Neural cell (in vitro differentiated cells): ENCODE results near the gene TAS2R41. TPM values are rescaled to one million over a fixed set of nuclear protein-coding genes. Genes with fewer than 3 reads are reported as not detected.

Experiments
- H2AFZ ChIP-seq: fragments of 200-600, 300-800 bp; sonication (generic), shearing (Covaris generic); 2 replicates; pipeline ENCODE4 v1.6.0; 2014; ENCODE audit warnings: low read depth, mild to moderate bottlenecking, antibody characterized with exemption, low read length, moderate library complexity
- H3F3A ChIP-seq: fragments of 200-600 bp; shearing (Covaris generic); 2 replicates; pipeline ENCODE4 v1.6.1; 2016; ENCODE audit warnings: mild to moderate bottlenecking, moderate library complexity, mixed read lengths, antibody characterized with exemption, low read length; ENCODE audit not compliant: insufficient read depth, poor library complexity, severe bottlenecking
- H3K27ac ChIP-seq: fragments of 200-600, 300-800 bp; sonication (generic), shearing (Covaris generic); 2 replicates; pipeline ENCODE4 v1.5.1; 2014; ENCODE audit warnings: mild to moderate bottlenecking, low read length, moderate library complexity
- H3K27me3 ChIP-seq: fragments of 300-800, 200-600 bp; sonication (generic), shearing (Covaris generic); 2 replicates; pipeline ENCODE4 v1.6.0; 2014; ENCODE audit warnings: mild to moderate bottlenecking, low read depth, low read length, moderate library complexity; ENCODE audit not compliant: insufficient read depth
- H3K36me3 ChIP-seq: fragments of 300-800, 200-600 bp; sonication (generic), shearing (Covaris generic); 2 replicates; pipeline ENCODE4 v1.5.1; 2014; ENCODE audit warnings: mild to moderate bottlenecking, antibody characterized with exemption, low read length, moderate library complexity; ENCODE audit not compliant: insufficient read depth
- H3K4me2 ChIP-seq: fragments of 300-800, 200-600 bp; sonication (generic), shearing (Covaris generic); 2 replicates; pipeline ENCODE4 v1.6.0; 2014; ENCODE audit warnings: mild to moderate bottlenecking, low read length
- H3K4me3 ChIP-seq: fragments of 300-800, 200-600 bp; sonication (generic), shearing (Covaris generic); 2 replicates; pipeline ENCODE4 v1.5.1; 2014; ENCODE audit warnings: mild to moderate bottlenecking, low read length, moderate library complexity
- H3K79me2 ChIP-seq: fragments of 200-600 bp; shearing (Covaris generic); replicated peaks from 2 replicates; pipeline ENCODE4 v1.6.0; 2014; ENCODE audit warnings: mild to moderate bottlenecking, low read length, moderate library complexity; ENCODE audit not compliant: insufficient read depth
- H3K9ac ChIP-seq: fragments of 300-800, 200-600 bp; sonication (generic), shearing (Covaris generic); 2 replicates; pipeline ENCODE4 v1.6.1; 2016; ENCODE audit warnings: mild to moderate bottlenecking, low read length, mixed read lengths
- H3K9me2 ChIP-seq: fragments of 200-600 bp; shearing (Covaris generic); 2 replicates; pipeline ENCODE4 v1.6.1; 2016; ENCODE audit warnings: mild to moderate bottlenecking, low read length, mixed read lengths; ENCODE audit not compliant: insufficient read depth
- H3K9me3 ChIP-seq: fragments of 200-600, 300-800 bp; sonication (generic), shearing (Covaris generic); 2 replicates; pipeline ENCODE4 v1.6.1; 2016; ENCODE audit warnings: mild to moderate bottlenecking, mixed run types, low read length, moderate library complexity, mixed read lengths
- H4K20me1 ChIP-seq: fragments of 200-600 bp; shearing (Covaris generic); 2 replicates; pipeline ENCODE4 v1.6.1; 2016; ENCODE audit warnings: mild to moderate bottlenecking, mixed run types; ENCODE audit not compliant: insufficient read depth
- EP300 ChIP-seq: fragments of 450-650 bp; conservative IDR thresholded peaks from 2 replicates; pipeline ENCODE4 v1.6.1; 2014; ENCODE audit warnings: antibody characterized with exemption, mild to moderate bottlenecking, moderate library complexity; ENCODE audit not compliant: poor library complexity, severe bottlenecking
- EZH2 ChIP-seq: fragments of 200-600, 300-800 bp; shearing (Covaris generic), sonication (generic); IDR thresholded peaks from 2 replicates; pipeline ENCODE4 v1.6.1; 2014; ENCODE audit warnings: antibody characterized with exemption, low read length, borderline replicate concordance, mild to moderate bottlenecking; ENCODE audit not compliant: insufficient read depth, poor library complexity, severe bottlenecking
- MXI1 ChIP-seq: fragments of 450-650 bp; conservative IDR thresholded peaks from 2 replicates; pipeline ENCODE4 v1.6.1; 2014; ENCODE audit warnings: antibody characterized with exemption, mild to moderate bottlenecking; ENCODE audit not compliant: poor library complexity, severe bottlenecking
- POLR2AphosphoS5 ChIP-seq: IDR thresholded peaks from 2 replicates; pipeline ENCODE4 v1.6.1; 2012
- RAD21 ChIP-seq: fragments of 450-650 bp; conservative IDR thresholded peaks from 2 replicates; pipeline ENCODE4 v1.6.1; 2014; ENCODE audit warnings: antibody characterized with exemption, mild to moderate bottlenecking, moderate library complexity
- SMC3 ChIP-seq: fragments of 450-650 bp; conservative IDR thresholded peaks from 2 replicates; pipeline ENCODE4 v1.6.1; 2014; ENCODE audit warnings: antibody characterized with exemption, mild to moderate bottlenecking, moderate library complexity; ENCODE audit not compliant: poor library complexity
- TAF1 ChIP-seq: IDR thresholded peaks from 2 replicates; pipeline ENCODE4 v1.6.1; 2012; ENCODE audit warnings: low read depth
- polyA plus RNA-seq: library from polyadenylated mRNA; depleted of rRNA; stranded (reverse); fragments of >200 nt; gene quantifications from 2 replicates; pipeline ENCODE4 v1.2.3, GENCODE V29; 2014
- TF ChIP-seq, protein P1 (sequence below): IDR thresholded peaks from 2 replicates; pipeline ENCODE4 v1.6.1; 2012; ENCODE audit warnings: borderline replicate concordance
- TF ChIP-seq, protein P2 (sequence below): fragments of 450-650 bp; IDR thresholded peaks from 2 replicates; pipeline ENCODE4 v1.5.1; 2014; ENCODE audit warnings: antibody characterized with exemption, mild to moderate bottlenecking, moderate library complexity; ENCODE audit not compliant: poor library complexity, severe bottlenecking

TAS2R41 gene
- polyA plus RNA-seq, 1 donor from 2014 or later: not detected

DNA sequence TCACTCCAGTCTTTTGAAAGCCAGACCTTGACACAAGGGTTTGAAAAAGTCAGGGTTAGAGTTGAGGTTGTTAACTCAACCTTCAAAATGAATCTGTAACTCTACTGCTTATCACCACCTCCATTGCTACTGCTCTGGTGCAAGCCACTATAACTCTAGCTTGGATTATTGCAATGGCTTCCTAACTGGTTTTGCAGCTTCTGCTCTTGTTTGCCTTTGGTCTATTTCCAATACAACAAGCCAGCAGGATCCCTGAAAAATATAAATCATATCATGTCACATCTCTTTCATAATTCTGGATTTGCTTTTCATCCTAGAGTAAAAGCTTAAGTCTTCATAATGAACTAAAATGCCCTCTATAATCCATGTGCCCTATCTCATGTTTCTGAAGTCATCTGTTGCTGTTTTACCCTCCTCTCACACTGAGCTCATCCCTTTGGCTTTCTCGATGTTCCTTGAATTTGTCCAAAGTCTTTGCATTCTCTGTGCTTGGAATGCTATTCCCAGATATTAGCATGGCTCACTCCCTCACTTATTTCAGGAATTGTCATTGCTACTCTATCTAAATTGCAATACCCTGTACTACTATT, 23.5 kb upstream of the TAS2R41 start:
- H3F3A ChIP-seq: no peaks in the 10 kb centered on the region
- no peaks in the 10 kb centered on the region for H3K27me3 ChIP-seq
- H2AFZ ChIP-seq: no peak overlapping the region
- TF ChIP-seq MXI1: no peak
- TF ChIP-seq POLR2AphosphoS5: no peak
- TF ChIP-seq SMC3: no peak
- no peak for TF ChIP-seq RAD21
- TF ChIP-seq, protein P1, sequence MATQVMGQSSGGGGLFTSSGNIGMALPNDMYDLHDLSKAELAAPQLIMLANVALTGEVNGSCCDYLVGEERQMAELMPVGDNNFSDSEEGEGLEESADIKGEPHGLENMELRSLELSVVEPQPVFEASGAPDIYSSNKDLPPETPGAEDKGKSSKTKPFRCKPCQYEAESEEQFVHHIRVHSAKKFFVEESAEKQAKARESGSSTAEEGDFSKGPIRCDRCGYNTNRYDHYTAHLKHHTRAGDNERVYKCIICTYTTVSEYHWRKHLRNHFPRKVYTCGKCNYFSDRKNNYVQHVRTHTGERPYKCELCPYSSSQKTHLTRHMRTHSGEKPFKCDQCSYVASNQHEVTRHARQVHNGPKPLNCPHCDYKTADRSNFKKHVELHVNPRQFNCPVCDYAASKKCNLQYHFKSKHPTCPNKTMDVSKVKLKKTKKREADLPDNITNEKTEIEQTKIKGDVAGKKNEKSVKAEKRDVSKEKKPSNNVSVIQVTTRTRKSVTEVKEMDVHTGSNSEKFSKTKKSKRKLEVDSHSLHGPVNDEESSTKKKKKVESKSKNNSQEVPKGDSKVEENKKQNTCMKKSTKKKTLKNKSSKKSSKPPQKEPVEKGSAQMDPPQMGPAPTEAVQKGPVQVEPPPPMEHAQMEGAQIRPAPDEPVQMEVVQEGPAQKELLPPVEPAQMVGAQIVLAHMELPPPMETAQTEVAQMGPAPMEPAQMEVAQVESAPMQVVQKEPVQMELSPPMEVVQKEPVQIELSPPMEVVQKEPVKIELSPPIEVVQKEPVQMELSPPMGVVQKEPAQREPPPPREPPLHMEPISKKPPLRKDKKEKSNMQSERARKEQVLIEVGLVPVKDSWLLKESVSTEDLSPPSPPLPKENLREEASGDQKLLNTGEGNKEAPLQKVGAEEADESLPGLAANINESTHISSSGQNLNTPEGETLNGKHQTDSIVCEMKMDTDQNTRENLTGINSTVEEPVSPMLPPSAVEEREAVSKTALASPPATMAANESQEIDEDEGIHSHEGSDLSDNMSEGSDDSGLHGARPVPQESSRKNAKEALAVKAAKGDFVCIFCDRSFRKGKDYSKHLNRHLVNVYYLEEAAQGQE: no peak
- no peak for TF ChIP-seq EP300
- TF ChIP-seq EZH2: no peak
- TF ChIP-seq, protein P2, sequence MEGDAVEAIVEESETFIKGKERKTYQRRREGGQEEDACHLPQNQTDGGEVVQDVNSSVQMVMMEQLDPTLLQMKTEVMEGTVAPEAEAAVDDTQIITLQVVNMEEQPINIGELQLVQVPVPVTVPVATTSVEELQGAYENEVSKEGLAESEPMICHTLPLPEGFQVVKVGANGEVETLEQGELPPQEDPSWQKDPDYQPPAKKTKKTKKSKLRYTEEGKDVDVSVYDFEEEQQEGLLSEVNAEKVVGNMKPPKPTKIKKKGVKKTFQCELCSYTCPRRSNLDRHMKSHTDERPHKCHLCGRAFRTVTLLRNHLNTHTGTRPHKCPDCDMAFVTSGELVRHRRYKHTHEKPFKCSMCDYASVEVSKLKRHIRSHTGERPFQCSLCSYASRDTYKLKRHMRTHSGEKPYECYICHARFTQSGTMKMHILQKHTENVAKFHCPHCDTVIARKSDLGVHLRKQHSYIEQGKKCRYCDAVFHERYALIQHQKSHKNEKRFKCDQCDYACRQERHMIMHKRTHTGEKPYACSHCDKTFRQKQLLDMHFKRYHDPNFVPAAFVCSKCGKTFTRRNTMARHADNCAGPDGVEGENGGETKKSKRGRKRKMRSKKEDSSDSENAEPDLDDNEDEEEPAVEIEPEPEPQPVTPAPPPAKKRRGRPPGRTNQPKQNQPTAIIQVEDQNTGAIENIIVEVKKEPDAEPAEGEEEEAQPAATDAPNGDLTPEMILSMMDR: no peak
- no peak for TF ChIP-seq TAF1
- no peak overlapping the region for H3K27ac ChIP-seq
- H3K9me2 ChIP-seq: no peaks in the 10 kb centered on the region
- H3K9me3 ChIP-seq: no peaks in the 10 kb centered on the region
- H3K9ac ChIP-seq: no peak overlapping the region
- no peak overlapping the region for H3K4me2 ChIP-seq
- H3K36me3 ChIP-seq: no peaks in the 10 kb centered on the region
- H3K79me2 ChIP-seq: no peaks in the 10 kb centered on the region
- H3K4me3 ChIP-seq: no peak overlapping the region
- H4K20me1 ChIP-seq: no peaks in the 10 kb centered on the region

- Histone ChIP-seq H3K9ac (no peak overlapping the region), H3K4me3 (no peak overlapping the region), H3K27ac (no peak overlapping the region), H3F3A (no peaks in the 10 kb centered on the region), H3K9me2 (no peaks in the 10 kb centered on the region), H3K9me3 (no peaks in the 10 kb centered on the region), H3K4me2 (no peak overlapping the region), H3K36me3 (no peaks in the 10 kb centered on the region), H2AFZ (no peak overlapping the region), H3K27me3 (no peaks in the 10 kb centered on the region), H3K79me2 (no peaks in the 10 kb centered on the region), H4K20me1 (no peaks in the 10 kb centered on the region)
- TF ChIP-seq, protein P1: no peak
- TF ChIP-seq SMC3 (no peak), RAD21 (no peak), MXI1 (no peak), TAF1 (no peak), EZH2 (no peak), EP300 (no peak), POLR2AphosphoS5 (no peak)
- TF ChIP-seq, protein P2: no peak
These were observed 22.2 kb upstream of the TAS2R41 start for GRCh38 chr7:143455491-143455890.
